GM12874 (cell line): ENCODE measurements around the gene ONECUT3.

Source experiments
- TF ChIP-seq, protein P1 (sequence below): IDR thresholded peaks from 2 replicates; pipeline ENCODE4 v1.5.1; 2011; ENCODE audit warnings: low read depth, mild to moderate bottlenecking, control low read depth, low read length, moderate library complexity; ENCODE audit not compliant: insufficient read depth

Gene ONECUT3

GRCh38 chr19:1780272-1780958, 27.1 kb downstream of the ONECUT3 start:
- TF ChIP-seq, protein P1, sequence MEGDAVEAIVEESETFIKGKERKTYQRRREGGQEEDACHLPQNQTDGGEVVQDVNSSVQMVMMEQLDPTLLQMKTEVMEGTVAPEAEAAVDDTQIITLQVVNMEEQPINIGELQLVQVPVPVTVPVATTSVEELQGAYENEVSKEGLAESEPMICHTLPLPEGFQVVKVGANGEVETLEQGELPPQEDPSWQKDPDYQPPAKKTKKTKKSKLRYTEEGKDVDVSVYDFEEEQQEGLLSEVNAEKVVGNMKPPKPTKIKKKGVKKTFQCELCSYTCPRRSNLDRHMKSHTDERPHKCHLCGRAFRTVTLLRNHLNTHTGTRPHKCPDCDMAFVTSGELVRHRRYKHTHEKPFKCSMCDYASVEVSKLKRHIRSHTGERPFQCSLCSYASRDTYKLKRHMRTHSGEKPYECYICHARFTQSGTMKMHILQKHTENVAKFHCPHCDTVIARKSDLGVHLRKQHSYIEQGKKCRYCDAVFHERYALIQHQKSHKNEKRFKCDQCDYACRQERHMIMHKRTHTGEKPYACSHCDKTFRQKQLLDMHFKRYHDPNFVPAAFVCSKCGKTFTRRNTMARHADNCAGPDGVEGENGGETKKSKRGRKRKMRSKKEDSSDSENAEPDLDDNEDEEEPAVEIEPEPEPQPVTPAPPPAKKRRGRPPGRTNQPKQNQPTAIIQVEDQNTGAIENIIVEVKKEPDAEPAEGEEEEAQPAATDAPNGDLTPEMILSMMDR = no peak

GRCh38 chr19:1782521-1782920, 29.2 kb downstream of the ONECUT3 start:
- TF ChIP-seq, protein P1 = no peak

DNA sequence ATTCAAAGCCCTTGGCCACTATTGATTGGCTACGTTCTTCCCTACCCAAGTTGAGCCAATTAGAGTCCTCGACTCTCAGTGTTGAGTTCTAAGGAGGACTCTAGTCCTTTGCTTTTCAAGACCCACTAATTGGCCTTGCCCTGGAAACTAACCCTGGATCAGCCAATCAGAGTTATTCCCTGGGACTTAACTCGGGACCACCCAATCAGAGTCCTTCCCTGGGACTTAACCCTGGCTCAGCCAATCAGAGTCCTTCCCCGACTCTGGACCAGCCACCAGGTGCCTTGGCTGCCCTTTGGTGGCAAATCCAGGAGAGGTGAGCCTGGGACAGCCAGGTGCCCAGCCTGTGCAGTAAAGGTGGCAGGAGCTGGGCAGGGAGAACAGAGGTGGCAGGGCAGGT, 30.0 kb downstream of the ONECUT3 start:
- TF ChIP-seq, protein P1 = no peak

GRCh38 chr19:1783874-1784273, 30.6 kb downstream of the ONECUT3 start:
- TF ChIP-seq, protein P1 = no peak

GRCh38 chr19:1785310-1785709, 32.0 kb downstream of the ONECUT3 start:
- TF ChIP-seq, protein P1 = no peak

DNA sequence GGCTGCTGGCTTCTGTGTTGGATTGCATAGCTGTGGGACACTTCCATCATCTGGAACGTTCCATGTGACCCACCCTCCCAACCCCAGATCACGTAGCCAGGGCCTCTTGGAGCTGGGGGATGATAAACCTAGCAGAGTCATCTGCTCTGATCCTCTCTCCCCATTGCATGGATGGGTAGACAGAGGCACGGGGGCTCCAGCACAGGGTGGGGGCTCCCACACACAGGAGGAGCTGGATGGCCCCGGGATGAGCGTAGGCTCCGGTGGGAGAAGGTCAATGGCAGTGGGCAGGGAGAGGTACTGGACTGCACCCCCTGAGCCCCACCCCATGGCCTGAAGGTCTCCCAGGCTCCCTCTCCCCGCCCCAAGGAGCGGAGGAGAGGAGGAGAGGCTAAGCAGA, 33.4 kb downstream of the ONECUT3 start:
- TF ChIP-seq, protein P1 = no peak

- TF ChIP-seq, protein P1 = no peak
These were observed 33.8 kb downstream of the ONECUT3 start for GRCh38 chr19:1787116-1787515.
